Measurements from ENCODE around the gene PLCG2.

GRCh38 chr16:81830845-81831540, 51.9 kb downstream of the PLCG2 start:
- TF ChIP-seq ARNTL (CRISPR knock-in tag; IDR thresholded peaks at IDR 0.05; ENCODE audit: borderline replicate concordance, low read depth), result no peak
- TF ChIP-seq PATZ1 (CRISPR knock-in tag; IDR thresholded peaks at IDR 0.05; ENCODE audit: borderline replicate concordance), result no peak
- TF ChIP-seq ZC3H10 (CRISPR knock-in tag; IDR thresholded peaks at IDR 0.05), result no peak
- TF ChIP-seq ZFP30 (CRISPR knock-in tag; IDR thresholded peaks at IDR 0.05), result no peak
- no peak for TF ChIP-seq CREB5 (CRISPR knock-in tag; IDR thresholded peaks at IDR 0.05; ENCODE audit: low read depth)
- no peak for TF ChIP-seq TSHZ2 (CRISPR knock-in tag; IDR thresholded peaks at IDR 0.05)
- no peak for TF ChIP-seq ISL1 (CRISPR knock-in tag; IDR thresholded peaks at IDR 0.05)
- TF ChIP-seq SNAI2 (CRISPR knock-in tag; IDR thresholded peaks at IDR 0.05), result no peak
- TF ChIP-seq GLIS3 (CRISPR knock-in tag; IDR thresholded peaks at IDR 0.05), result no peak
- no peak for TF ChIP-seq RARB (CRISPR knock-in tag; IDR thresholded peaks at IDR 0.05)
